HG02870 (cell line): ENCODE results near the gene ADAM8.
"Not testable (repeated sequence)": the region's sequence is repeated elsewhere in the genome, so short reads cannot be mapped to it uniquely, and the experiment has no call there.

Experiments
- ATAC-seq: cut with Tn5 transposase; IDR thresholded peaks from one replicate; pipeline ENCODE4 v1.9.1; 2021; ENCODE audit warnings: mild to moderate bottlenecking, moderate library complexity; ENCODE audit not compliant: unreplicated experiment

ADAM8 gene

DNA sequence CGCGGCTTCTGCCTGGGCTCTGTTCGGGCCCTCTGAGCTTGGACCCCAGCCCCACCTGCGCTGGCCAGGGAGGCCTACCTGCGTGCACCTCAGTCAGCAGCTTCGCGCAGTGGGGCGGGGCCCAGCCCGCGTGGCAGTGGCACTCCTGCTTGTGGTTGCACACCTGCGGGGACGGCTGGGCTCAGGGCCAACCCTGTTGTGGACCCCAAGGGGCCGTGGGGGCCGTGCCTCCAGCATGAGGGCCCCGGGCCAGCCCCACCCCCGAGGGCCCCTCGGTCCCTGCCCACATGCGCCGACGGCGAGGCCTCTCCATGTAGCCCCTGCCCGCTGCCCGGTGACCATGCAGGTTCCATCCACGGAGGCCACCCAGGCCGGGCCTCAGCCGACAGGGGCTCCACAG is 7.3 kb downstream of the ADAM8 start:
- no peak for ATAC-seq

GRCh38 chr10:133268532-133268931 is 8.1 kb downstream of the ADAM8 start:
- no peak for ATAC-seq

GRCh38 chr10:133267829-133268228 is 8.8 kb downstream of the ADAM8 start:
- no peak for ATAC-seq

- no peak for ATAC-seq
Observed at GRCh38 chr10:133267293-133267692, 9.4 kb downstream of the ADAM8 start.

GRCh38 chr10:133266056-133266795 is 10.4 kb downstream of the ADAM8 start:
- ATAC-seq = no peak

- ATAC-seq = not testable (repeated sequence)
Observed at GRCh38 chr10:133265052-133265451, 11.6 kb downstream of the ADAM8 start.

- no peak for ATAC-seq
Observed at GRCh38 chr10:133264461-133264860, 12.2 kb downstream of the ADAM8 start.

- no peak for ATAC-seq
Observed at GRCh38 chr10:133263674-133264073, 13.0 kb downstream of the ADAM8 start.

GRCh38 chr10:133262696-133263095 is 14.0 kb downstream of the ADAM8 start:
- no peak for ATAC-seq

GRCh38 chr10:133261726-133262325 is 14.8 kb downstream of the ADAM8 start:
- peak; percentile 47 for ATAC-seq

DNA sequence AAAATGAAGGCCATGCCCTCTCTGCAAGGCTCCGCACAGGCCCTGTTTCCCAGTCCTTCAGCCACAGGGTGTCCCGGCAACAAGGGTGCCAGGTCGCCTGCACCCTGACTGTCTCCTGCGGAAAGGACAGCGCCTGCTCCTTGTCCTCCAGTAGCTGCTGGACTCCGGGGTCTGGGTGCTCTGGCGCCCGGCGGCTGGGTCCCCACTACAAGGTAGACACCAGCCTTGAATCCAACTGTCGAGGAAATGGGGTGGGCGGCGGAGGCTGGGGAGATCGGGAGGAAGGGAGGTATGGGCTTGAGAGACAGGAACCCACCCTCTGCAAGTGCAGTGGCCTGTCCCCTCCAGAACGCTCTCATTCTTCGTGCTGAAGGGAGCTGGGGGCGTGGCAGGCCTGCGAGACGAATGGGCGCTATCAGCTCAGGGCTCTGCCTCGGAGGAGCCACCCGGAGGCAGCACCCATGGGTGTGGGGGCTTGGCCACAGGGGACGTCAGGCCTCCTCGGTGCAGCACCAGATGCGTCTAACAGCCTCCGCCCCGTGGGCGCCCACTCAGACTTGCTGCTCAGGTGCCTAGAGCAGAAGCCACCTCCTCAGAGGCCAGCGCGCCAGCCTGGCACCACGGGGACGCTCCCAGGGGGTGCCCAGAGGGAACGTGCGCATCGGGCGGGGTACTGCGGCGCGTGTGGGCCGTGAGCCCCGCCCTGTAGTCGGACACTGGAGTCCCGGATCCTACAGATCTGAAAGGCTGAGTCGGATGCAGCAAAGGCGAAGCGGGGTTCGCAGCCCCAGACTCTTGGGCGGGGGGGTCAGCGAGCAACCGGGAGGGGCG is 15.6 kb downstream of the ADAM8 start:
- peak; percentile 36 for ATAC-seq

GRCh38 chr10:133259602-133259989 is 17.1 kb downstream of the ADAM8 start:
- no peak for ATAC-seq

- no peak for ATAC-seq
Observed at GRCh38 chr10:133258818-133259601, 17.7 kb downstream of the ADAM8 start.

DNA sequence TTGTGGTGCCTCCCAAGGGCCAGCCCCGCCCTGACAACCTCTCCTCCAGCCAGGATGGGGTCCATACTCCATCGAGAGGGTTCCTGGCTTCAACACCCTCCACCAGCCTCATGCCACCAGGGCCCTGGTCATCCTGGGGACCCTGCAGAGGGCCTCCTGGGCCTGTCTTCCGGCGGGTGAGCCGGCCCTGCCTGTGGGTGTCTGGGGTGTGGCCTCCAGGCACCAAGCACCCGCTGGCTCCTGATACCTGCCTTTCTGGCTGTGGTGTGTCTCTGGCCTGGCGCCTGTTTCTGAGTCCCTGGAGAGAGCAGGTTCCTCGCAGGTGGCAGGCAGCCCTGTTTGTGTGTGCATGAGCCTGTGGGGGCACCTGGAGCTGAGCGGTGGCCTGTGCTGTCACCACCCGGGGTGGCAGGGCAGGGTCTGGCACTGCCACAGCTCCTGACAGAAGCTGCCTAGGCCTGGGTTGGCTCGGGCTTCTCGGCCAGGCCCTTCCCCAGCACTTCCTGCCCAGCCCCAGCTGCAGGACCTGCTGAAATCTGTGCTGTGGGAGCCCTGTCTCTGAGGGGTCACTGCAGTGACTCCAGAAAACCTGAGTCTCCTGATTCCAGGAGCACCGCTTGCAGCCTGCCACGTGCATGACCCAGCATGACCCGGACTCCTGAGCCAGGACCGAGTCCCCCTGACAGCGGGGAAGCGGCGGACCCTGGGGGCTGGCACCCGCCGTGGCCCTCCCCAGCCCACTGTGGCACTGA is 18.4 kb downstream of the ADAM8 start:
- no peak for ATAC-seq

DNA sequence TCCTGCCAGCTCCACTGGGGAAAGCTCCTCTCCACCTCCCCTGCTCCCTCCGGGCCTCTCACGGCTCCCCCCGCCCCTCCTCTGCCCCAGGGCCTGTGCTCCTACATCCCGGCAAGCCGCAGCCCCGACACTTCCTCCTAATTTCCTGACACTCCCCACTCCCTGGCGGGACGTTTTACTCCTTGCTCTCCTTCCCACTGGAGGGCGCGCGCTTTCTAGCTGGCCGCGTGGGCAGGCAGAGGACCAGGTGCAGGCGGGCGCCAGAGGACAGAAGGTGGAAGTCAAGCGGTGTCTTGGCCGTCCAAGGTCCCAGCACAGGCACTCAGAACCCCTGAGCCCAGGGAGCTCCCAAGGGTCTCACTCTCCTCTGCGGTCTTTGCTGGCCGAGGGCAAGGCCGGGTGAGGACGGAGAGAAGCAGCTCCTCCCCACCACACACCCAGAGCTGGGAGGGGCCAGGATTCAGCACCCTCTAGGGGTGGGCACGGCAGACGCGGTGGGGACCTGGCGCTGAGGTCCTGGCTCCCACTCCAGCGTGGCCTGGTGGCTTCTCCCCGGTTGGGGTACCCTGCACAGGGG is 19.1 kb downstream of the ADAM8 start:
- no peak for ATAC-seq

GRCh38 chr10:133255323-133255722 is 21.3 kb downstream of the ADAM8 start:
- no peak for ATAC-seq

DNA sequence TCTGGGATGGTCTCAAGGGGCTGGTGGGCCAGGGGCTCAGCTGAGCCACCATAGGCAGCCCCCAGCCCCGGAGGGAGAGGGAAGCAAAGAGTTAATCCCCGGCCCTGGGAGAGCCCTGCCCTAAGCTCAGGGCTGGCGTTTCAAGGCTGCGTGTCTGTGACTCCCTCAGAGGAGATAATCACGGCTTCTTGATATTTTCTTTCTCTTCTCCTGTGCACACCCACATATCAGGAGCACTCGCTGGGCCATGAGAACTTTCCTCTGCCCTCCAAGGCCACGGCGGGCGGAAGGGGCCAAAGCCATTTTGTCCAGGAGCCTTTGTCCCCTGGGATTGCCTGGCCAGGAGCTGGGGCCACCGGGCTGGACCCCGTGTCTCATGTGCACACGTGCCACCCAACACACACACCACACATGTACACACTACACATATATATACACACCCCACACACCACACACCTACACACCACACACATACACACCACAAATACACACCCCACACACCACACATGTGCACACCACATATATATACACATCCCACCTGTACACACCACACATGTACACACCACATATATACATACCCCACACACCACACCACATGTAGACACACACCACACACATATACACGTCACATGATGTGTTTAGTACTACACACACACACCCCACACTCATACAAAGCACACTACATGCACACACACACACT is 22.1 kb downstream of the ADAM8 start:
- no peak for ATAC-seq

DNA sequence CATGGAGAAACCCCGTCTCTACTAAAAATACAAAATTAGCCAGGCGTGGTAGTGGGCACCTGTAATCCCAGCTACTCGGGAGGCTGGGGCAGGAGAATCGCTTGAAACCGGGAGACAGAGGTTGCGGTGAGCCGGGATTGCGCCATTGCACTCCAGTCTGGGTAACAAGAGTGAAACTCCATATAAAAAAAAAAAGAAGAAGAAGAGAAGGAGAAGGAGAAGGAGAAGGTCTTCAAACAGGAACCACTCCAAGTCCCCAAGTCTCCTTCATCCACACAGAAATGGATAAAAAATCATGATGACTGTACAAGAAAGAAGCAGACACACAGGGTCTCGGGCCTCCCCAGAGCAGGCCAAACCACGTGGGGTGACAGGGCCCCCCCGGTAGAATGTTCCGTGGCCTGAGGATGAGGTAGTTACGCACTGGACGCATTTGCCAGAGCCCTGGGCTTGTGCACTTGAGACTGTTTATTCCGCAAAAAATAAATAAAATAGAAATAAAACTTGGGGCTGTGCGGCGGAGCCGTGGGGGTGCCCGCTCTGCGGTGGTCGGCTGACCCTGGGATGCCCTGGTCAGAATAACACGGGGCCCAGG is 23.2 kb downstream of the ADAM8 start:
- no peak for ATAC-seq

- no peak for ATAC-seq
Observed at GRCh38 chr10:133252223-133252552, 24.5 kb downstream of the ADAM8 start.
